Right lobe of liver (tissue), 4 donors: ENCODE measurements around the gene SRP68.

Experiments
- CTCF ChIP-seq, 4 donors: fragments of 200-600 bp in 3 of 4; fragments of 450-650 bp in 1 of 4; IDR thresholded peaks; one replicate each; pipeline versions ENCODE4 v1.5.1 to v1.8.0; 2016 to 2022; ENCODE audit warnings: antibody characterized with exemption in 4 of 4, mild to moderate bottlenecking in 2 of 4
- POLR2A ChIP-seq: fragments of 450-650 bp; IDR thresholded peaks from one replicate; pipeline ENCODE4 v1.6.1; 2017; ENCODE audit warnings: antibody characterized with exemption, mild to moderate bottlenecking
- donor health status: DM: no; HTN: no; CAD: no.
- donor health status: DM: no; HTN: no; CAD: no.
- donor health status: DM: no; HTN: yes; CAD: no.

- no peak for TF ChIP-seq CTCF (IDR thresholded peaks at IDR 0.05)
- no peak for TF ChIP-seq POLR2A
These were observed 39.6 kb downstream of the SRP68 start for GRCh38 chr17:76032780-76033108.
